Keratinocyte (primary cell): Measurements from ENCODE around the gene PTPN13.

Experiments
- CTCF ChIP-seq, 3 experiments: IDR thresholded peaks in 1 of 3; conservative IDR thresholded peaks in 1 of 3; optimal IDR thresholded peaks in 1 of 3; 2 replicates in 2 of 3; 3 replicates in 1 of 3; pipeline versions ENCODE3 to v1.5.1; 2011; ENCODE audit warnings: low read length in 3 of 3, mild to moderate bottlenecking in 3 of 3, moderate library complexity in 2 of 3, control low read depth in 1 of 3, inconsistent platforms in 1 of 3; ENCODE audit not compliant: insufficient read depth in 2 of 3; ENCODE audit errors: extremely low read depth in 1 of 3
- EZH2 ChIP-seq: IDR thresholded peaks from one replicate; pipeline ENCODE4 v1.6.1; 2012; ENCODE audit warnings: inconsistent platforms, mild to moderate bottlenecking, low read length, moderate library complexity

GRCh38 chr4:86664959-86665358, 70.8 kb downstream of the PTPN13 start:
- TF ChIP-seq CTCF (optimal IDR thresholded peaks at IDR 0.05 in 1 of 3, IDR thresholded peaks at IDR 0.05 in 1 of 3, conservative IDR thresholded peaks at IDR 0.05 in 1 of 3; ENCODE audit: extremely low read depth in 1 of 3, insufficient read depth in 2 of 3, low read length in 3 of 3) (no peak), EZH2 (no peak)
